Caco-2 (cell line): Measurements from ENCODE around the gene HDGFL3. TPM values are rescaled to one million over a fixed set of nuclear protein-coding genes. Genes with fewer than 3 reads are reported as not detected.
"Not testable (repeated sequence)": the region's sequence is repeated elsewhere in the genome, so short reads cannot be mapped to it uniquely, and the experiment has no call there.

Experiments
- BruUV-seq: library from RNA; stranded (reverse); fragments of 400-500 nt; replicated peaks from 2 replicates; lab custom pipeline; 2021; lab: Mats Ljungman, UMichigan
- CTCF ChIA-PET: fragments of 300-600 bp; sonication (Branson Sonifier 250); formaldehyde crosslinking; loops from one replicate; lab custom pipeline; 2022; ENCODE audit warnings: antibody characterized with exemption; lab: Charles Lee
- POLR2A ChIA-PET: fragments of 300-600 bp; sonication (Branson Sonifier 250); formaldehyde crosslinking; loops from one replicate; lab custom pipeline; 2022; ENCODE audit warnings: antibody characterized with exemption; lab: Charles Lee
- DNase-seq, 2 experiments: peaks; one replicate each; pipeline versions ENCODE4 v3.0.0 to v3.0.0-alpha.2; 2020 to 2022
- H3K27me3 ChIP-seq: replicated peaks from 2 replicates; pipeline ENCODE4 v1.6.0; 2011; ENCODE audit warnings: low read length; ENCODE audit not compliant: control insufficient read depth, insufficient read depth
- H3K36me3 ChIP-seq: 2 replicates; pipeline ENCODE4 v1.5.1; 2011; ENCODE audit warnings: low read length; ENCODE audit not compliant: control insufficient read depth, insufficient read depth
- H3K4me1 ChIP-seq: fragments of 250-450 bp; sonication (Bioruptor Pico); 2 replicates; pipeline ENCODE4 v1.5.1; 2020; ENCODE audit warnings: mild to moderate bottlenecking
- H3K4me3 ChIP-seq: 2 replicates; pipeline ENCODE4 v1.5.1; 2011; ENCODE audit warnings: low read depth, mild to moderate bottlenecking, control low read depth, low read length
- H3K9me3 ChIP-seq: fragments of 250-450 bp; sonication (Bioruptor Pico); 2 replicates; pipeline ENCODE4 v1.5.1; 2020; ENCODE audit warnings: mild to moderate bottlenecking, moderate library complexity
- H3K27ac Mint-ChIP-seq: one replicate; pipeline ENCODE4 v1.8.0; 2022; ENCODE audit warnings: mixed read lengths; ENCODE audit not compliant: unreplicated experiment
- H3K27me3 Mint-ChIP-seq: one replicate; pipeline ENCODE4 v1.8.0; 2022; ENCODE audit warnings: mixed read lengths; ENCODE audit not compliant: insufficient read depth, unreplicated experiment
- H3K36me3 Mint-ChIP-seq: one replicate; pipeline ENCODE4 v1.8.0; 2022; ENCODE audit warnings: mild to moderate bottlenecking, mixed read lengths; ENCODE audit not compliant: insufficient read depth, unreplicated experiment
- H3K4me1 Mint-ChIP-seq: one replicate; pipeline ENCODE4 v1.8.0; 2022; ENCODE audit warnings: low read depth, mixed read lengths; ENCODE audit not compliant: unreplicated experiment
- H3K4me3 Mint-ChIP-seq: one replicate; pipeline ENCODE4 v1.8.0; 2022; ENCODE audit warnings: mild to moderate bottlenecking, moderate library complexity, mixed read lengths; ENCODE audit not compliant: unreplicated experiment
- H3K9me3 Mint-ChIP-seq: one replicate; pipeline ENCODE4 v1.8.0; 2022; ENCODE audit warnings: mixed read lengths; ENCODE audit not compliant: unreplicated experiment
- CTCF ChIP-seq, 2 experiments: fragments of 200-600 bp in 1 of 2; IDR thresholded peaks; 1 replicate in 1 of 2; 2 replicates in 1 of 2; pipeline versions ENCODE4 v1.5.1 to v1.8.0; 2011 to 2022; ENCODE audit warnings: antibody characterized with exemption in 1 of 2, control low read depth in 1 of 2, inconsistent platforms in 1 of 2, low read depth in 1 of 2, low read length in 1 of 2, mild to moderate bottlenecking in 1 of 2, moderate library complexity in 1 of 2; ENCODE audit not compliant: insufficient read depth in 1 of 2, severe bottlenecking in 1 of 2, unreplicated experiment in 1 of 2
- intact Hi-C: fragments of 100-400 bp; cut with micrococcal nuclease; formaldehyde crosslinking; loops from one replicate; pipeline ENCODE4 v1.10.0; 2022; ENCODE audit not compliant: unreplicated experiment
- total RNA-seq: library from RNA; stranded (reverse); gene quantifications from 2 replicates; pipeline ENCODE4 v1.2.3, GENCODE V29; 2022

HDGFL3 gene
- total RNA-seq, 1 experiment from 2014 or later = 22.9 TPM

- Mint-ChIP-seq H3K36me3 (peaks cover 14% of the 10 kb centered on the region), H3K4me1 (no peaks in the 10 kb centered on the region), H3K27ac (no peak overlapping the region), H3K27me3 (no peaks in the 10 kb centered on the region), H3K4me3 (no peak overlapping the region), H3K9me3 (no peaks in the 10 kb centered on the region)
- BruUV-seq = no TSS peak
- Histone ChIP-seq H3K27me3 (no peaks in the 10 kb centered on the region), H3K36me3 (no peaks in the 10 kb centered on the region), H3K9me3 (no peaks in the 10 kb centered on the region), H3K4me3 (no peak overlapping the region), H3K4me1 (no peaks in the 10 kb centered on the region)
- DNase-seq = no peak
- CTCF ChIA-PET = no interaction called here
- intact Hi-C loops = no loop called here
- TF ChIP-seq CTCF (IDR thresholded peaks at IDR 0.05; ENCODE audit: insufficient read depth in 1 of 2, low read depth in 1 of 2, low read length in 1 of 2, severe bottlenecking in 1 of 2, unreplicated experiment in 1 of 2) = no peak
- POLR2A ChIA-PET = no interaction called here
Observed at GRCh38 chr15:83155942-83156341, 51.7 kb downstream of the HDGFL3 start.

- Mint-ChIP-seq H3K9me3 (no peaks in the 10 kb centered on the region), H3K4me1 (no peaks in the 10 kb centered on the region), H3K4me3 (no peak overlapping the region), H3K36me3 (peaks cover 14% of the 10 kb centered on the region), H3K27ac (no peak overlapping the region), H3K27me3 (no peaks in the 10 kb centered on the region)
- no peaks in the 10 kb centered on the region for H3K36me3 ChIP-seq
- no peaks in the 10 kb centered on the region for H3K4me1 ChIP-seq
- DNase-seq = no peak
- intact Hi-C loops = no loop called here
- TF ChIP-seq CTCF (IDR thresholded peaks at IDR 0.05; ENCODE audit: insufficient read depth in 1 of 2, low read depth in 1 of 2, low read length in 1 of 2, severe bottlenecking in 1 of 2, unreplicated experiment in 1 of 2) = no peak
- no peak overlapping the region for H3K4me3 ChIP-seq
- POLR2A ChIA-PET = no interaction called here
- no peaks in the 10 kb centered on the region for H3K9me3 ChIP-seq
- CTCF ChIA-PET = no interaction called here
- no peaks in the 10 kb centered on the region for H3K27me3 ChIP-seq
- no TSS peak for BruUV-seq
Observed at GRCh38 chr15:83153288-83153687, 54.3 kb downstream of the HDGFL3 start.

GRCh38 chr15:83144771-83145170 is 62.9 kb downstream of the HDGFL3 start:
- H3K9me3 ChIP-seq = no peaks in the 10 kb centered on the region
- H3K36me3 ChIP-seq = no peaks in the 10 kb centered on the region
- Mint-ChIP-seq H3K9me3 (no peaks in the 10 kb centered on the region), H3K36me3 (no peaks in the 10 kb centered on the region), H3K4me3 (no peak overlapping the region), H3K27me3 (no peaks in the 10 kb centered on the region), H3K4me1 (no peaks in the 10 kb centered on the region), H3K27ac (no peak overlapping the region)
- DNase-seq = no peak
- POLR2A ChIA-PET = no interaction called here
- intact Hi-C loops = no loop called here
- no peak for TF ChIP-seq CTCF (IDR thresholded peaks at IDR 0.05; ENCODE audit: insufficient read depth in 1 of 2, low read depth in 1 of 2, low read length in 1 of 2, severe bottlenecking in 1 of 2, unreplicated experiment in 1 of 2)
- BruUV-seq = no TSS peak
- CTCF ChIA-PET = no interaction called here
- H3K27me3 ChIP-seq = no peaks in the 10 kb centered on the region
- no peaks in the 10 kb centered on the region for H3K4me1 ChIP-seq
- H3K4me3 ChIP-seq = no peak overlapping the region

- H3K27ac Mint-ChIP-seq, BruUV-seq, intact Hi-C loops, H3K27me3 Mint-ChIP-seq, CTCF ChIA-PET, H3K9me3 ChIP-seq, H3K36me3 ChIP-seq, H3K4me3 Mint-ChIP-seq, DNase-seq, H3K4me1 Mint-ChIP-seq, H3K36me3 Mint-ChIP-seq, H3K27me3 ChIP-seq, H3K4me1 ChIP-seq, POLR2A ChIA-PET, H3K9me3 Mint-ChIP-seq, H3K4me3 ChIP-seq: not testable (repeated sequence)
Observed at GRCh38 chr15:83142151-83142550, 65.5 kb downstream of the HDGFL3 start.
